BJ (cell line): ENCODE data around the gene OSM. TPM values are rescaled to one million over a fixed set of nuclear protein-coding genes. Genes with fewer than 3 reads are reported as not detected.

Source experiments
- CTCF ChIA-PET: fragments of 350-600 bp; formaldehyde crosslinking; extraction: SDS; loops from one replicate; lab custom pipeline; 2021; ENCODE audit warnings: antibody characterized with exemption, inconsistent platforms; lab: Yijun Ruan, JAX
- POLR2A ChIA-PET: fragments of 300-600 bp; sonication (Branson Sonifier 250); formaldehyde crosslinking; extraction: SDS; loops from one replicate; lab custom pipeline; 2021; ENCODE audit warnings: antibody characterized with exemption; lab: Charles Lee
- DNase-seq: peaks from one replicate; pipeline ENCODE4 v3.0.0-alpha.2; 2011; ENCODE audit warnings: low read depth
- H3K27me3 ChIP-seq: 2 replicates; pipeline ENCODE4 v1.6.0; 2011; ENCODE audit warnings: low read length; ENCODE audit not compliant: control insufficient read depth, insufficient read depth
- H3K36me3 ChIP-seq: 2 replicates; pipeline ENCODE4 v1.5.1; 2011; ENCODE audit warnings: low read length; ENCODE audit not compliant: control insufficient read depth, insufficient read depth
- H3K4me3 ChIP-seq: 2 replicates; pipeline ENCODE4 v1.5.1; 2011; ENCODE audit warnings: low read depth, mild to moderate bottlenecking, control low read depth, low read length
- polyA minus RNA-seq: library from RNA; depleted of rRNA, polyadenylated mRNA; stranded (reverse); fragments of >200 nt; gene quantifications from 2 replicates; pipeline ENCODE4 v1.2.3, GENCODE V29; 2011; rRNA and poly(A)+ RNA removed
- polyA plus RNA-seq: library from polyadenylated mRNA; depleted of rRNA; stranded (reverse); fragments of >200 nt; gene quantifications from 2 replicates; pipeline ENCODE4 v1.2.3, GENCODE V29; 2011; rRNA removed
- TF ChIP-seq, protein P1 (sequence below): IDR thresholded peaks from 2 replicates; pipeline ENCODE4 v1.5.1; 2011; ENCODE audit warnings: low read depth, mild to moderate bottlenecking, control low read depth, inconsistent platforms, low read length, moderate library complexity; ENCODE audit not compliant: insufficient read depth

OSM gene
- polyA plus RNA-seq (not detected in 2 replicates), polyA minus RNA-seq (not detected in 2 replicates)

DNA sequence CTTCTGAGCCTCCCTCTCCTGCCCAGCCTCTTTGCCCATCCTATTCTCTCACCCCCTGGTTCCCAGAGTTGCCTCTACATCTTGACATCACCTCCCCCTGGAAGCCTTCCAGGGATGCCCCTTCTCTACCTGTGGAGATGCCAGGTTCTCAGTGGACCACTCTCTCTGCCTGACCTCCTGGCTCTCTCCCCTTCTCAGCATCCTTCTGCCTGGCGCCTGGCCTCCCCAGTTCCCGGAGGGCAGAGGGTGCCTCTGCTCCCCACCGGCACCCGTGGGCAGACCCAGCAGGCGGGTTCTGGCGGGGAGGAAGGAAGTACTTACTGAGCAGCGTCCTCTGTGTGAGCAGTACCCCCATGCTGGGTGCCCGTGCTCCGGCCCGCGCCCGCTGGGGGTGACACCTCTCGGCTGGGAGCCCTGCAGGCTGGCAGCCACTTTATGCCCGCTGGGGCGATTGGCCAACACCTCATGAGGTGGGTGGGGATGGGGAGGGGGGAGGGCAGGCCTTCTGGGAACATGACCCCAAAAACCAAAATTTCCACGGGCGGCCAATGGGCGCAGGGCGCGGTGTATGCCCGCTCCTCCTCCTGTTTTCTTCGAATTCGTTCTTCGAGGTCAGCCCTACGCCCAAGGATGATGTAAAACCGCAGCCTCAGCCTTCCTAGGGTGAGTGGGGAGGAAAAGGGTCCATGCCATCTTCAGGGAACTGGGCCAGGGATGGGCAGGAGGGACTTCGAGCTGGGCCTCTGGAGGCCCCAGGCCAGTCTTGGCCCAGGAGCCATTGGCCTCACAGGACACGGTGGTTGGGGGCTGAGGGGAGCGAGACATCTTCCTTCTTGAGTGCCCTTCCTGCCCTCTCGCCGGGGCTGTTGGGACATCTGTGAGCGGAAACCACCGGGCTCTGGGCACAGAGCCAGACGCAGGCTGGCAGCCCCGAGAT is at the start of gene OSM:
Gene OSM, minus strand, starts transcription at position 407 of the 937 bp plus-strand sequence. Its CDS starts 52 bp downstream, at position 355.
- TF ChIP-seq, protein P1, sequence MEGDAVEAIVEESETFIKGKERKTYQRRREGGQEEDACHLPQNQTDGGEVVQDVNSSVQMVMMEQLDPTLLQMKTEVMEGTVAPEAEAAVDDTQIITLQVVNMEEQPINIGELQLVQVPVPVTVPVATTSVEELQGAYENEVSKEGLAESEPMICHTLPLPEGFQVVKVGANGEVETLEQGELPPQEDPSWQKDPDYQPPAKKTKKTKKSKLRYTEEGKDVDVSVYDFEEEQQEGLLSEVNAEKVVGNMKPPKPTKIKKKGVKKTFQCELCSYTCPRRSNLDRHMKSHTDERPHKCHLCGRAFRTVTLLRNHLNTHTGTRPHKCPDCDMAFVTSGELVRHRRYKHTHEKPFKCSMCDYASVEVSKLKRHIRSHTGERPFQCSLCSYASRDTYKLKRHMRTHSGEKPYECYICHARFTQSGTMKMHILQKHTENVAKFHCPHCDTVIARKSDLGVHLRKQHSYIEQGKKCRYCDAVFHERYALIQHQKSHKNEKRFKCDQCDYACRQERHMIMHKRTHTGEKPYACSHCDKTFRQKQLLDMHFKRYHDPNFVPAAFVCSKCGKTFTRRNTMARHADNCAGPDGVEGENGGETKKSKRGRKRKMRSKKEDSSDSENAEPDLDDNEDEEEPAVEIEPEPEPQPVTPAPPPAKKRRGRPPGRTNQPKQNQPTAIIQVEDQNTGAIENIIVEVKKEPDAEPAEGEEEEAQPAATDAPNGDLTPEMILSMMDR: no peak
- H3K27me3 ChIP-seq: no peaks in the 10 kb centered on the region
- no peak within 1 kb of the TSS for H3K4me3 ChIP-seq
- ChIA-PET CTCF (interaction anchor here (1.0 to 3.8 kb wide), 4 partner anchors 11 to 158 kb away, joined by 3 to 34 read pairs (median 8); partner anchors contain the start of gene RNF215), POLR2A (no interaction called here)
- no peak for DNase-seq
- H3K36me3 ChIP-seq: no peaks in the 10 kb centered on the region; the same call in 1 of the 2 replicates

DNA sequence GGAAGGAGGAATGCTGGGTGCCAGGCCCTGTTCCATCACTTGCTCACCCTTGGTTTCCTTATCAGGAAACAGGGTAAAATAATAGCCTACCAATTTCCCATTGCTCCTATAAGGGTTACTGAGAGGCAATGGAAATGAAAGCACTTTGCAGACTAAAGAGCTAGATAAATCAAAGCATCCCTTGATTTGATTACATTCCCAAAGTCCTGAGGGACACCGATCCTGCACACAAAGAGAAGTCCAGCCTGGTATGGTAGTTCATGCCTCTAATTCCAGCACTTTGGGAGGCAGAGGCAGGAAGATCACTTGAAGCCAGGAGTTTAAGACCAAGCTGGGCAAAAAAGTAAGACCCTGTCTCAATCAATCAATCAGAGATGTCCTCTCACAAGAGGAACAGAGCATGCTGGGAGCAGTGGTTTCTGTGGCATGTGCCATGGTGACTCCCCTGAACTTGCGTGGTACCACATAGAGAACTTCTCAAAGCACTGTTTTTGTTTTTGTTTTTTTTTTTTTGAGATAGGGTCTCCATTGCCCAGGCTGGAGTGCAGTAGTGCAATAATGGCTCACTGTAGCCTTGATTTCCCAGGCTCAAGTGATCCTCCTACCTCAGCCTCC is 49.4 kb upstream of the OSM start:
- CTCF ChIA-PET: interaction anchor here (0.7 to 2.1 kb wide), 2 partner anchors 28 to 70 kb away, joined by 3 to 6 read pairs; no protein-coding TSS in a partner anchor
- POLR2A ChIA-PET: no interaction called here
- TF ChIP-seq, protein P1: no peak
- DNase-seq: no peak
- H3K4me3 ChIP-seq: no peak overlapping the region
- H3K27me3 ChIP-seq: no peaks in the 10 kb centered on the region
- H3K36me3 ChIP-seq: peaks cover 4% of the 10 kb centered on the region

DNA sequence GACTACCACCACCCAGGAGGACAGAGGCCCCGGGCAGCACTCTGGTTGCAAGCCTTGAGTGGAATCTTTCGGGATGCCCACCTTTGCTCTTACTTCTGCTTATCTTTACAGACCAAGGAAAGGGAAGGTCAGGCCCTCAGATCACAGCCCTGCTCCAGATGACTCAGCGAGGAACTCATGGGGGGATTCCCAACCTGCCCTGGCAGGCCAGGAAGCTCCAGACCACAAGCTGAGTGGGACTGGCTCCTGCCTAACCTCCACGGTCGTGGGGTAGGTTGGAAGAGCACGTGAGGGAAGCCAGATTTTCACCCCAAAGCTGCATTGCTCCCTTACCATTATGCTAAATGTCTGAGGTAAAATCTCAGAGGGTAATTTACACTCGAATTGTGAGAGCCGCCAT is 48.3 kb upstream of the OSM start:
- ChIA-PET POLR2A (no interaction called here), CTCF (interaction anchor here (0.6 to 2.1 kb wide), 2 partner anchors 16 to 27 kb away, joined by 3 to 6 read pairs; no protein-coding TSS in a partner anchor)
- no peak for DNase-seq
- TF ChIP-seq, protein P1: no peak
- Histone ChIP-seq H3K36me3 (peaks cover 4% of the 10 kb centered on the region), H3K4me3 (no peak overlapping the region), H3K27me3 (no peaks in the 10 kb centered on the region)

DNA sequence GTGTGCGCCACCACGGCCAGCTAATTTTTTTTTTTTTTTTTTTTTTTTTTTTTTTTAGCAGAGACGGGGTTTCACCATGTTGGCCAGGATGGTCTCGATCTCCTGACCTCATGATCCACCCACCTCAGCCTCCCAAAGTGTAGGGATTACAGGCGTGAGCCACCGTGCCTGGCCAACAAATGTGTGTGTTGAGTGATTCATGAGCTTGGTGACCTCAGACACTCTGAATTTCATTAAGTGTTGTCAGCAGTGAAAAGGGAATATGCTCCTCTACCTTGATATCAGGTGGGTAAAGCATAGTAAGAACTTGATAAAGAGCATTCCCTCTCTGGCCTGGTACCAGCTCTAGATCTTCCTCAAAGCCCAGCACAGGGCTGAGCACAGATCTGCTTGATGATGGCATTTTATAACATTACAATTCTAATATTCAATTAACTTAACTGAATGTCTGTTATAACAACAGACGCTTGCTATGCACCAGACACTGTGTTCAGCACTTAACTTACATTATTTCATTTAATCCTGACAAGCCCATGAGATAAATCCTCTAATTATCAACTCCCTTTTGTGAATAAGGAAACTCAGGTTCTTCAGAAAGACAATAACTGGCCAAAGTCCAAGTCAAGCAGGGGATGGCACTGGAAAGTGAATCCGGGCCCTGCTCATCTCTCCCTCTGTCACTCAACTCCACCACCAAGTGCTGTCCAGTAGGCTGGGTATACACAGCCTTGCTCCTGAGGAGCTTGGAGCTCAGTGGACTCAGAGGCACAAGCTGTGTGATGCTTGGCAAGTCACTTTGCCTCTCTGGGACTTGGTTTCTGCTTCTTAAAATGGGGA is 47.1 kb upstream of the OSM start:
- TF ChIP-seq, protein P1: no peak
- Histone ChIP-seq H3K27me3 (no peaks in the 10 kb centered on the region), H3K36me3 (0 out of 2 replicates have a peak, but pooled peaks cover 1% of the 10 kb centered on the region), H3K4me3 (no peak overlapping the region)
- no peak for DNase-seq
- ChIA-PET POLR2A (no interaction called here), CTCF (interaction anchor here (1.2 kb wide), 1 partner anchor 26 kb away, joined by 6 read pairs; no protein-coding TSS in a partner anchor)
